OCI-LY7 (cell line): Measurements from ENCODE around the gene LRR1.

Experiments used
- EZH2phosphoT487 ChIP-seq: fragments of 200-600 bp; sonication (generic); IDR thresholded peaks from 2 replicates; pipeline ENCODE4 v1.6.1; 2018; ENCODE audit warnings: low read depth, borderline replicate concordance, mild to moderate bottlenecking, mixed run types, antibody characterized with exemption, low read length, moderate library complexity, mixed read lengths
- TF ChIP-seq, protein P1 (sequence below): fragments of 200-600 bp; sonication (generic); conservative IDR thresholded peaks from 2 replicates; pipeline ENCODE4 v1.5.1; 2014; ENCODE audit warnings: mild to moderate bottlenecking, antibody characterized with exemption, low read length, moderate library complexity, mixed read lengths

DNA sequence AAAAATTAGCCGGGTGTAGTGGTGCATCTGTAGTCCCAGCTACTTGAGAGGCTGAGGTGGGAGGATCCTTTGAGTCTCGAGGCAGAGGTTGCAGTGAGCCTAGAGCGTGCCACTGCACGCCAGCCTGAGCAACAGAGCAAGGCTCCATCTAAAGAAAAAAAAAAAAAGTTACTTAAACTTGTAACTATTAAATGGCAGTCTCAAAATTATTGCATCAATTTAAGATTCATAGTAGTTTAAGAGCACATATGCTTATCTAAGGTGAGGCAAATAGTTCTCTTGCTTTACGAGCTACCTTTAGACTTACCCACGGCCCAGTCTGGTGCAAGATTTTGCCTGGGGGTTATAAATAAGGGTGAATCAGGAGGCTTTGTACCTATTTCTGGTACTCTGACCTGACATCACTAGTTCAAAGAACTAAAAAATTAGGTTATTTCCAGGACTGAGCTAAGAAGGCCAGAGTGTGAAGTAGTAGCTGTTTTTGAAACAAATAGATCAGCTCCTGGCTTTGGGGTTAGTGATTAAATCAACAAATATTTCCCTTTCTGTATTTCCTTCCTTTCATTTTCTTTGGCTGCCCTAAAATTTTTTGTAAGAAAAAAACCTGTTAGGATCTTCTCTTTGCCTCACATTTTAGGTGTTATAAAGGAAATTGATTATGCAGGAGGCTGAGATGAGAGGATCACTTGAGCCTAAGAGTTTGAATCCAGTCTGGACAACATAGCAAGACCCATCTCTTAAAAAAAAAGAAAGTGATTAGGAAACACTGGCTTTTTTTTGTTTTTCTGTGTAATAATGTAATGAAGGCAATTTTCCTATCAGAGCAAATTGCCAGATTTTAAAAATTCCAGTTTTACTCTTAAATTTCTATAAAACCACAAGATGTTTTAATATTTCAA, 25.4 kb downstream of the LRR1 start:
- TF ChIP-seq, protein P1, sequence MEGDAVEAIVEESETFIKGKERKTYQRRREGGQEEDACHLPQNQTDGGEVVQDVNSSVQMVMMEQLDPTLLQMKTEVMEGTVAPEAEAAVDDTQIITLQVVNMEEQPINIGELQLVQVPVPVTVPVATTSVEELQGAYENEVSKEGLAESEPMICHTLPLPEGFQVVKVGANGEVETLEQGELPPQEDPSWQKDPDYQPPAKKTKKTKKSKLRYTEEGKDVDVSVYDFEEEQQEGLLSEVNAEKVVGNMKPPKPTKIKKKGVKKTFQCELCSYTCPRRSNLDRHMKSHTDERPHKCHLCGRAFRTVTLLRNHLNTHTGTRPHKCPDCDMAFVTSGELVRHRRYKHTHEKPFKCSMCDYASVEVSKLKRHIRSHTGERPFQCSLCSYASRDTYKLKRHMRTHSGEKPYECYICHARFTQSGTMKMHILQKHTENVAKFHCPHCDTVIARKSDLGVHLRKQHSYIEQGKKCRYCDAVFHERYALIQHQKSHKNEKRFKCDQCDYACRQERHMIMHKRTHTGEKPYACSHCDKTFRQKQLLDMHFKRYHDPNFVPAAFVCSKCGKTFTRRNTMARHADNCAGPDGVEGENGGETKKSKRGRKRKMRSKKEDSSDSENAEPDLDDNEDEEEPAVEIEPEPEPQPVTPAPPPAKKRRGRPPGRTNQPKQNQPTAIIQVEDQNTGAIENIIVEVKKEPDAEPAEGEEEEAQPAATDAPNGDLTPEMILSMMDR, result no peak
- no peak for TF ChIP-seq EZH2phosphoT487
